Stimulated activated CD8-positive, alpha-beta memory T cell treated with anti-CD3 and anti-CD28 coated beads, Interleukin-2, amount 100 ng/mL, for 1 hour (primary cell): ENCODE data around the gene LDLRAD3.

ENCODE experiments used
- DNase-seq, 2 donors: peaks; one replicate each; pipeline ENCODE4 v3.0.0-alpha.2; 2020; ENCODE audit warnings: low read depth in 2 of 2

The LDLRAD3 gene

GRCh38 chr11:35955636-35956035, 11.8 kb downstream of the LDLRAD3 start:
- no peak for DNase-seq

GRCh38 chr11:35962369-35963138, 18.7 kb downstream of the LDLRAD3 start:
- no peak for DNase-seq

- no peak for DNase-seq
Measured at GRCh38 chr11:35963911-35964310, 20.0 kb downstream of the LDLRAD3 start.

- no peak for DNase-seq
Measured at GRCh38 chr11:35964841-35965240, 21.0 kb downstream of the LDLRAD3 start.

- DNase-seq = no peak
Measured at GRCh38 chr11:35967042-35967441, 23.2 kb downstream of the LDLRAD3 start.

- DNase-seq = no peak
Measured at GRCh38 chr11:35968386-35969088, 24.7 kb downstream of the LDLRAD3 start.

GRCh38 chr11:35969089-35970042, 25.5 kb downstream of the LDLRAD3 start:
- no peak for DNase-seq

- DNase-seq = no peak
Measured at GRCh38 chr11:35970445-35970844, 26.6 kb downstream of the LDLRAD3 start.

- no peak for DNase-seq
Measured at GRCh38 chr11:35971841-35972422, 28.1 kb downstream of the LDLRAD3 start.

GRCh38 chr11:35974882-35975589, 31.2 kb downstream of the LDLRAD3 start:
- DNase-seq = no peak

GRCh38 chr11:35976434-35976833, 32.6 kb downstream of the LDLRAD3 start:
- DNase-seq = no peak

- no peak for DNase-seq
Measured at GRCh38 chr11:35978183-35978582, 34.3 kb downstream of the LDLRAD3 start.

- DNase-seq = no peak
Measured at GRCh38 chr11:35978891-35979290, 35.0 kb downstream of the LDLRAD3 start.

- no peak for DNase-seq
Measured at GRCh38 chr11:35980686-35981390, 37.0 kb downstream of the LDLRAD3 start.

GRCh38 chr11:35981581-35981980, 37.7 kb downstream of the LDLRAD3 start:
- no peak for DNase-seq

- no peak for DNase-seq
Measured at GRCh38 chr11:35982061-35982460, 38.2 kb downstream of the LDLRAD3 start.

- DNase-seq = no peak
Measured at GRCh38 chr11:35983981-35984380, 40.1 kb downstream of the LDLRAD3 start.

GRCh38 chr11:35986947-35987346, 43.1 kb downstream of the LDLRAD3 start:
- no peak for DNase-seq

- DNase-seq = no peak
Measured at GRCh38 chr11:35990170-35990569, 46.3 kb downstream of the LDLRAD3 start.

GRCh38 chr11:35990816-35991215, 47.0 kb downstream of the LDLRAD3 start:
- DNase-seq = no peak
